GM12874 (cell line): ENCODE measurements around the gene PRDM1.

ENCODE experiments used
- TF ChIP-seq, protein P1 (sequence below): IDR thresholded peaks from 2 replicates; pipeline ENCODE4 v1.5.1; 2011; ENCODE audit warnings: low read depth, mild to moderate bottlenecking, control low read depth, low read length, moderate library complexity; ENCODE audit not compliant: insufficient read depth

Gene PRDM1

DNA sequence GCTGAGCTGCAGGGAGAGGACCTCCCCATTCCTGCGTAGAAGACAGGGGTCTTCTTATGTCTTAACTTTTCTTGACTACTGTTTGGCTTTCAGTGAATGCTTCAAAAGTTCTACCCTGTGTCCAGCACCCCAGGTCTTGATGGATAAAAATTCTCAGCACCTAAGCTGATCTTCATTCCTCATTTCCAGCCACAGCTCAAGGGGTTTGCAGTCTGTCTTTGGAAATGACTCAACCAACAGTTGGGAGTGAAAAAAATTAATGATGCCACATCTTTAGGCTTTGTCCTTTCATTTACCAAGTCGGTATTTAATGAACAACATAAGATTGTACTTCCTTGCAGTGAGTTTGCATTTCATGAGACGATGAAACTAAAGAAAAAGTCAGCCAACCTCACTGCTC, 40.3 kb downstream of the PRDM1 start:
- TF ChIP-seq, protein P1, sequence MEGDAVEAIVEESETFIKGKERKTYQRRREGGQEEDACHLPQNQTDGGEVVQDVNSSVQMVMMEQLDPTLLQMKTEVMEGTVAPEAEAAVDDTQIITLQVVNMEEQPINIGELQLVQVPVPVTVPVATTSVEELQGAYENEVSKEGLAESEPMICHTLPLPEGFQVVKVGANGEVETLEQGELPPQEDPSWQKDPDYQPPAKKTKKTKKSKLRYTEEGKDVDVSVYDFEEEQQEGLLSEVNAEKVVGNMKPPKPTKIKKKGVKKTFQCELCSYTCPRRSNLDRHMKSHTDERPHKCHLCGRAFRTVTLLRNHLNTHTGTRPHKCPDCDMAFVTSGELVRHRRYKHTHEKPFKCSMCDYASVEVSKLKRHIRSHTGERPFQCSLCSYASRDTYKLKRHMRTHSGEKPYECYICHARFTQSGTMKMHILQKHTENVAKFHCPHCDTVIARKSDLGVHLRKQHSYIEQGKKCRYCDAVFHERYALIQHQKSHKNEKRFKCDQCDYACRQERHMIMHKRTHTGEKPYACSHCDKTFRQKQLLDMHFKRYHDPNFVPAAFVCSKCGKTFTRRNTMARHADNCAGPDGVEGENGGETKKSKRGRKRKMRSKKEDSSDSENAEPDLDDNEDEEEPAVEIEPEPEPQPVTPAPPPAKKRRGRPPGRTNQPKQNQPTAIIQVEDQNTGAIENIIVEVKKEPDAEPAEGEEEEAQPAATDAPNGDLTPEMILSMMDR = no peak

DNA sequence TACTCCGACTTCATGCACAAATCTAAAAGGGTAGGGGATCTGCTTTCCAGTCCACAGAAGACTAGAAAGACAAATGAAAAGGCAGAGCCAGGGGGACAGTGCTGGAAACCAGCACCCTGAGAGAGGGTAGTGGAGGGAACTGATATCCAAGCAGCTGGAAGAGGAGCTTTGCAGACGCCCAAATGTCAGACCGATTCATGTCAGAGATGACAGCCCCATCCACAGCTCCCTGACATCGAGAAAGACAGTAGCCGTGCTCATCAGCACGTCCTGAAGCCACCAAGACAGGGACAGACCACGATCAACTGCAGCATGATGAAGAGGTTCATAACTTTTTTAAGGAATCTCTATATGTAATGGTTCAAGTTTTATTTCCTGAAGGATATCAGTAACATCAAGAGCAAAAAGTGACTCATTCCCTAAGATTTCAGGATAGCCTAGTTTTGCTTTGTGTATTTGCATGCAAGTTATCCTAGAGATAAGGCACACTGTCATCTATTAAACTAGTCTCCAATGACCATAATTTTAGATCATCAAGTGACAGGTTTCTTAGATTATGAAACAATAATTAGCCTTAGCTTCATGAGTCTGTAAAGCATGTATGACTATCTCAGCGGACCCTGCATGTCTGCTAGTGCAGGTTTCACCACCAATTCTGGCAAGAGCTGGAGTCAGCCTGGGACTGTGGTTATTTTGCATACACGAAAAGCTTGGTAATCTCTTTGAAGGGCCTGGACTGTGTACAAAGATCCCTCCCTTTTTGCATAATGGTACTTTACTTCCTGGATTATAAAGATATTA, 43.0 kb downstream of the PRDM1 start:
- TF ChIP-seq, protein P1 = no peak

DNA sequence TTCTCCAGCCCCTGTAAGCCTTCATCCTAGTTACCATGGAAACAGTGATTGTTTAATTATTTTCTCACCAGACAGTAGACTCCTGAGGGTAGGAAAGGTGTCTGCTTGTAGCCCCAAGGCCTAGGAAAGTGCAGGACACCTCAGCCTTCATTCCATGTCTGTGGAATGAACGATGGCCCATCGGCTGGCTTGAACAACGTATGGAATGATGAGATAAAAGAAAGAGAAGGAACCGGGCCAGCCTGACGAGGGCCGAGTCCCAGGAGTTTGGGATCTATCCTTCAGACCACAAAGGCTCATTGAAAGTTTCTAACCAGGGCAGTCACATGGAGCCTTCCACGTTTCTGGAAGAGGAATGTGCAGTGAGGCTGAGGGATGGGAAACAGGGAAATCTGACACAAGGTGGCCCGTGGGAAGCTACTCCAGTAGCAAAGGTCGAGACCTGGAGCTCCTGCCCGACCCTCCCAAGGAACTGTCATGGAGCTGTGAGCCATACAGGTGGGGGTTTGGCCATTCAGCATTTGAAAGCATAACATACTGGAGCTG, 46.1 kb downstream of the PRDM1 start:
- TF ChIP-seq, protein P1 = no peak

DNA sequence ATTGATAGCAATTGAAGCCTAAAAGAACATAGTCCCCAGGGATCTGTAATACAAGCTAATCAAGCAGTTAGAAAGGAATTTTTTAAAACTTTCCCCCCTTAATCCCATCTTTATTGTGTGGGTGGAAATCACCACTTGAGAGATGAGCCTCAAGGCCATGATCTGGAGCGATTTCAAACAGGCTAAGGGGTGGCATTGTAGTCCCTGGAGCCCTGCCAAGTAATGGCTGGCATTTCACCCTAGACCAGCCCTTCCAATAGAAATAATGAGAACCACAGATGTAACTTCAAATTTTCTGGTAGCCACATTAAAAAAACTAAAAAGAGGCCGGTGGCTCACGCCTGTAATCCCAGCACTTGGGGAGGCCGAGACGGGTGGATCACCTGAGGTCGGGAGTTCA, 46.9 kb downstream of the PRDM1 start:
- TF ChIP-seq, protein P1 = no peak

DNA sequence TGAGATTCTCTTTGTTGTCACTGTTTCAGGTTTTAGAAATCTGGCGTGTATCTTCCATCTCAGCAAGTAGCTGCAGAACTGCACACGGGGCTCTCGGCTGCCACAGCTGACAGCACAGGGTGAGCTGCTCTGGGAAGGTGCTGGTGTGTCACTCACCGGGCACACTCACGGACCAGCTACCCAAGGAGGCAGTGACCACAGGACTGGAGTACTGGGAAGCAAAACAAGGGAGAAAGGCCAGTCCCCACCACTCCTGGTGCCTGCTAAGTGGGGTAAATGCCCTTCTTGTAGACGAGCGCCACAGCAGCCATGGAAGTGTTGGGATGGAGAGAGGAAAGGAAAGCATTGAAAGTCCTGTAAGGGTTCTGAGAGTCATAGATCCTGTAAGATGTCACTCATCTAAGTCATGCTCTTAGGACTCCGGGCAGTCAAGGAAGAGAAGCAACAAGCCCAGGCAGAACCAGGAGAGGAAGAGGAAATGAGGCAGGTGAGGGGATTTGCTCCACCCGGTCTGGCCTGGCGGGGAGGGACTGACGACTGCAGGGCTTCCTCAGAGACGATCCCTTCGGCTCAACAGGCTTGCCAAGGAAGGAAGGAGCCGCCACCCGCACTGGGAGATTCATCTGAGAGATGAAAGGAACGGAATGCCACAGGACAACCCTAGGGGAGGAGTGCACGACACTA, 48.1 kb downstream of the PRDM1 start:
- TF ChIP-seq, protein P1 = no peak

DNA sequence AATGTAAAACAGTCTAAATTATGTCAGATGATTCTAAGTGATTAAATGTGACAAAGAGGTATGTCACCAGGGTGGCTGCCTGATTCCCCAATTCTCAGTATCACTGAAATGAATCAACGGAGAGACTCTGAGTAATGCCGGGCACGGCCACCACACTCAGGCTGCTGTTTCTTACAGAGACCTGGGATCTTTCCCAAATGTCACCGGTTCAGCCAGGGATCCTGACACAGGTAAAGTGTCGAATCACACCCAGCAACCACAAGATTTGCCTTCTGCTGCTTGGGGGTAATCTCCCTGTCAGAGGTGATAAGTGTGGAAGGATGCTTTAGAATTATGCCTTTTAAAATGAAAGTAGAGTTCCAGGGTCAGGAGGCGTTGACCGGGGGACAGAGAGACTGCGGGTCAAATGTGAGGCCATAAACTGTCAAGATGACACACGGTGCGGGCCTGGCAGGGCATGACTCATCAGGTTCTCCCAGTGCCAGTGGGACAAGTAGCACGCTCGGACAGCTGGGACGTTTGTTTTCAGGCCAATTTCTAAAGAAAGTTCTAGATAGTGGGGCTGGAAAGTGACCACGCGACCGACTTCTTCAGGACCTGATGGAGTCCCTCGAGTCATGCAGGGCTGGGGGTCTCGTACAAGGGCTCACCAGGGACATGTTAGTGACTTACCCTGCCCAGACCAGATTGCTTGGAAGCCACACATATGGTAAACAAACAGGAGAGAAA, 48.9 kb downstream of the PRDM1 start:
- TF ChIP-seq, protein P1 = no peak
